ENCODE results near the gene NAGLU.
A peak's percentile ranks its signal among the peaks of the same experiment; 100 is the strongest.

The NAGLU gene

DNA sequence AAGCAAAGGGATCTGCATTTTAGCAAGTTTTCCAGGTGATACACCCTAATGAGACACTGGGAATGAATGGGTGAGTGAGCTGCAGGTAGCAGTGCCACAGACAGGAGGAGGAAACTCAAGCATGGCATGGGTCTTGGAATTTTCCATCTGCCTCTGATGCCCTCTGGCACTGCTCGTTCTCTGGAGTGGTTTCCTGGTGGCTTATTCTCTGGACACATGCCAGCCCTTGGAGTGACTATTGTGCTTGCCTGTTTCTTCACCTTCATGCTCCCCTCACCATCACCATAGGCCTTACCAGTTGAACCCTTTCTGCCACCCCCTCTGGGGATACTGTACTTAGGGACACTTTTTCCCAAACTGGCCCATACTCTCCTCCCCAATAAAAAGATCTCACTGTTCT, 27.5 kb downstream of the NAGLU start:
- H3K27ac ChIP-seq = peak overlapping the region; percentile 93
- TF ChIP-seq CTCF (conservative IDR thresholded peaks at IDR 0.05) (no peak), ZFX (IDR thresholded peaks at IDR 0.05) (no peak)

DNA sequence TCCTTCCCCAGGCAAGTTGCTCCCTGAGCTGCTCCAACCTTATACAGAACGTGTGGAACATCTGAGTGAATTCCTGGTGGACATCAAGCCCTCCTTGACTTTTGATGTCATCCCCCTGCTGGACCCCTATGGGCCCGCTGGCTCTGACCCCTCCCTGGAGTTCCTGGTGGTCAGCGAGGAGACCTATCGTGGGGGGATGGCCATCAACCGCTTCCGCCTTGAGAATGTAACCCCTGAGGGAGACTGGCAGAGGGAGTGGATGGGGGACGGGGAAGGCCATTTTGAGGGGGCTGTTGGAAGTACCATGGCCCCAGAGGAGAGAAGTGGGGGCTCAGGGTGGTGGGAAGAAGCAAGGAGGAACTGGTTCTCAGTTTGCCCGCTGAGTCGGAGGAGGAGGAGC, 27.9 kb downstream of the NAGLU start:
- TF ChIP-seq CTCF (conservative IDR thresholded peaks at IDR 0.05) (no peak), ZFX (IDR thresholded peaks at IDR 0.05) (no peak)
- peak overlapping the region; percentile 93 for H3K27ac ChIP-seq

- H3K27ac ChIP-seq = peak overlapping the region; percentile 93
- TF ChIP-seq ZFX (IDR thresholded peaks at IDR 0.05) = no peak
- no peak for TF ChIP-seq CTCF (conservative IDR thresholded peaks at IDR 0.05)
Observed at GRCh38 chr17:42564815-42565522, 28.9 kb downstream of the NAGLU start.

DNA sequence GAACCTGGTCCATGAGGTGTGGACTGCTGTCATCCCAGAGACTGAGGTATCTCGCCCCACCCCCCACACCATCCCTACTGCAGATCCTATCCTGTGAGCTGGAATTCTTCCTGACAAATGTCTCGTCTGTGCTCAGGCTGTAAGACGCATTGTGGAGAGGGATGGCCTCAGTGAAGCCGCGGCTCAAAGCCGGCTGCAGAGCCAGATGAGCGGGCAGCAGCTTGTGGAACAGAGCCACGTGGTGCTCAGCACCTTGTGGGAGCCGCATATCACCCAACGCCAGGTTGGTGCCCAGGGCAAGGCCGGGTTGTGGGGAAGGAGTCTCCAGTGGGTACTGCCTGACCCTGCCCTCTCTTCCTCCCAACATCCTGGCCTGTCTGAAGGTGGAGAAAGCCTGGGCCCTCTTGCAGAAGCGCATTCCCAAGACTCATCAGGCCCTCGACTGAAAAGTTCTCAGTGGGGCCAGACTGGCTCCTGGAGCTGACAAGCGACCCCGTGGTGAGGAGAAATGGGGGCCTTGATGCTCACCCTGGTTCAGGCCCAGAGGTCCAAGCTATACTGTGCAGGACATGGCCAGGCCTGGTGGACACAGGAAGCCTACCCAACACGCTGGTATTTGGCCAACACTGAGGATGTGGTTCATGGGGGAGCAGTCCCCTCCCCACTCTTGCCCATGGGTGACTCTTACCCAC, 29.6 kb downstream of the NAGLU start:
- no peak for TF ChIP-seq ZFX (IDR thresholded peaks at IDR 0.05)
- no peak for TF ChIP-seq CTCF (conservative IDR thresholded peaks at IDR 0.05)
- peak overlapping the region; percentile 93 for H3K27ac ChIP-seq

- no peak for TF ChIP-seq CTCF (conservative IDR thresholded peaks at IDR 0.05)
- TF ChIP-seq ZFX (IDR thresholded peaks at IDR 0.05) = peak; percentile 42; the same call in 1 of the 2 replicates
- H3K27ac ChIP-seq = peak overlapping the region; percentile 93
Observed at GRCh38 chr17:42566215-42566882, 30.3 kb downstream of the NAGLU start.

- TF ChIP-seq ZFX (IDR thresholded peaks at IDR 0.05) = no peak; the same call in none of the 2 replicates
- no peak for TF ChIP-seq CTCF (conservative IDR thresholded peaks at IDR 0.05)
- H3K27ac ChIP-seq = peak within 1 kb of the TSS; percentile 93
Observed at GRCh38 chr17:42566883-42567573, 31.0 kb downstream of the NAGLU start, which contains the start of gene MLX. TSS of gene MLX (plus strand) at chr17:42567100. CDS start at chr17:42567125, 25 bp downstream.

All from C4-2B (cell line).